HS-27A (cell line): ENCODE data around the gene MATN4.

ENCODE experiments used
- DNase-seq: peaks from one replicate; pipeline ENCODE4 v3.0.0-alpha.2; 2012; ENCODE audit warnings: low read depth, missing footprints

Gene MATN4

GRCh38 chr20:45289942-45290676 is 18.0 kb downstream of the MATN4 start:
- no peak for DNase-seq

GRCh38 chr20:45288860-45289259 is 19.2 kb downstream of the MATN4 start:
- DNase-seq, result no peak

GRCh38 chr20:45288376-45288775 is 19.7 kb downstream of the MATN4 start:
- DNase-seq, result no peak

GRCh38 chr20:45283551-45284057 is 24.5 kb downstream of the MATN4 start:
- no peak for DNase-seq

- no peak for DNase-seq
These were observed 25.2 kb downstream of the MATN4 start for GRCh38 chr20:45282700-45283550.

GRCh38 chr20:45279992-45280391 is 28.1 kb downstream of the MATN4 start:
- DNase-seq, result no peak

GRCh38 chr20:45275338-45275737 is 32.8 kb downstream of the MATN4 start:
- DNase-seq, result no peak

- no peak for DNase-seq
These were observed 38.3 kb downstream of the MATN4 start for GRCh38 chr20:45269754-45270270.

- no peak for DNase-seq
These were observed 39.0 kb downstream of the MATN4 start for GRCh38 chr20:45269056-45269455.

GRCh38 chr20:45268531-45268930 is 39.6 kb downstream of the MATN4 start:
- DNase-seq, result no peak

GRCh38 chr20:45266977-45267376 is 41.1 kb downstream of the MATN4 start:
- DNase-seq, result no peak

GRCh38 chr20:45263556-45264266 is 44.4 kb downstream of the MATN4 start:
- DNase-seq, result no peak

GRCh38 chr20:45258664-45259063 is 49.4 kb downstream of the MATN4 start:
- no peak for DNase-seq

- DNase-seq, result no peak
These were observed 49.8 kb downstream of the MATN4 start for GRCh38 chr20:45258259-45258658.

GRCh38 chr20:45257711-45258110 is 50.4 kb downstream of the MATN4 start:
- DNase-seq, result no peak

GRCh38 chr20:45257161-45257560 is 50.9 kb downstream of the MATN4 start:
- no peak for DNase-seq

- DNase-seq, result no peak
These were observed 53.5 kb downstream of the MATN4 start, which contains the start of gene SLPI for GRCh38 chr20:45254383-45255262. Gene SLPI, minus strand, starts transcription at chr20:45254564. Its CDS starts 21 bp downstream, at chr20:45254543.

GRCh38 chr20:45253261-45253660 is 54.8 kb downstream of the MATN4 start:
- DNase-seq, result no peak

GRCh38 chr20:45251884-45252560 is 56.1 kb downstream of the MATN4 start:
- no peak for DNase-seq

GRCh38 chr20:45248609-45249008 is 59.5 kb downstream of the MATN4 start:
- DNase-seq, result no peak

- DNase-seq, result no peak
These were observed 60.2 kb downstream of the MATN4 start for GRCh38 chr20:45247865-45248264.
